HepG2 (cell line): ENCODE measurements around the gene USP34. TPM values are rescaled to one million over a fixed set of nuclear protein-coding genes. Genes with fewer than 3 reads are reported as not detected.

Source experiments
- AGO2 ChIP-seq: fragments of 200-400 bp; formaldehyde crosslinking; optimal IDR thresholded peaks from 2 replicates; pipeline ENCODE3; 2017; ENCODE audit warnings: mild to moderate bottlenecking, low read depth, low read length, moderate library complexity
- CENPX ChIP-seq: sonication (generic); formaldehyde crosslinking; IDR thresholded peaks from 2 replicates; pipeline ENCODE4 v1.9.0; 2021; ENCODE audit warnings: mild to moderate bottlenecking, missing genetic modification reagents, moderate library complexity
- POLR2AphosphoS2 ChIP-seq: IDR thresholded peaks from 2 replicates; pipeline ENCODE4 v1.6.1; 2011; ENCODE audit warnings: low read depth, low read length, improper control_type of control experiment
- ZFAT ChIP-seq: sonication (generic); formaldehyde crosslinking; conservative IDR thresholded peaks from 2 replicates; pipeline ENCODE4 v1.8.1; 2023; ENCODE audit warnings: missing genetic modification reagents, inconsistent platforms
- ZNF207 ChIP-seq: fragments of 450-650 bp; IDR thresholded peaks from 2 replicates; pipeline ENCODE4 v1.6.1; 2016; ENCODE audit warnings: antibody characterized with exemption, borderline replicate concordance
- ZNF614 ChIP-seq: IDR thresholded peaks from 2 replicates; pipeline ENCODE4 v1.6.1; 2018; ENCODE audit warnings: missing biosample characterization, missing genetic modification reagents, inconsistent platforms, borderline replicate concordance
- polyA plus RNA-seq, 8 experiments: library from polyadenylated mRNA; depleted of rRNA in 3 of 8; stranded (reverse) in 7 of 8; unstranded in 1 of 8; fragments of >200 nt; fragmentation: Illumina TruSeq in 4 of 8; extraction: Trizol in 4 of 8; gene quantifications; 2 replicates each; pipeline versions ENCODE4 v1.2.1 to v1.2.3, GENCODE V29; 2011 to 2016; ENCODE audit warnings: low read depth in 4 of 8, missing spikeins in 1 of 8, mixed read lengths in 1 of 8; ENCODE audit not compliant: insufficient read depth in 1 of 8
- total RNA-seq, 5 experiments: library from RNA; depleted of rRNA; stranded (reverse); fragments of >200 nt; fragmentation: Illumina TruSeq; extraction: Trizol; gene quantifications; 2 replicates each; pipeline ENCODE4 v1.2.3, GENCODE V29; 2016; ENCODE audit warnings: low read depth in 1 of 5
- TF ChIP-seq, protein P1 (sequence below): sonication (generic); formaldehyde crosslinking; IDR thresholded peaks from 2 replicates; pipeline ENCODE4 v1.5.1; 2020; ENCODE audit warnings: mild to moderate bottlenecking, moderate library complexity, missing genetic modification reagents
- TF ChIP-seq, protein P2 (sequence below), 2 experiments: fragments of 450-650 bp in 1 of 2; sonication (generic) in 1 of 2; formaldehyde crosslinking in 1 of 2; IDR thresholded peaks; 2 replicates each; pipeline versions ENCODE4 v1.6.1 to v1.8.0; 2016 to 2022; ENCODE audit warnings: antibody characterized with exemption in 1 of 2, mild to moderate bottlenecking in 1 of 2, missing genetic modification reagents in 1 of 2
- TF ChIP-seq, protein P3 (sequence below): sonication (generic); formaldehyde crosslinking; IDR thresholded peaks from 2 replicates; pipeline ENCODE4 v1.4.0; 2020; ENCODE audit warnings: mild to moderate bottlenecking, missing genetic modification reagents
- TF ChIP-seq, protein P4 (sequence below): sonication (generic); formaldehyde crosslinking; IDR thresholded peaks from 2 replicates; pipeline ENCODE4 v1.4.0; 2020; ENCODE audit warnings: mild to moderate bottlenecking, missing genetic modification reagents

Gene USP34
- total and polyA plus RNA-seq, 2 of the 13 experiments (the other 11 are each of a cell fraction or from before 2014, with no cell fraction given) = 99.2 to 100 TPM

DNA sequence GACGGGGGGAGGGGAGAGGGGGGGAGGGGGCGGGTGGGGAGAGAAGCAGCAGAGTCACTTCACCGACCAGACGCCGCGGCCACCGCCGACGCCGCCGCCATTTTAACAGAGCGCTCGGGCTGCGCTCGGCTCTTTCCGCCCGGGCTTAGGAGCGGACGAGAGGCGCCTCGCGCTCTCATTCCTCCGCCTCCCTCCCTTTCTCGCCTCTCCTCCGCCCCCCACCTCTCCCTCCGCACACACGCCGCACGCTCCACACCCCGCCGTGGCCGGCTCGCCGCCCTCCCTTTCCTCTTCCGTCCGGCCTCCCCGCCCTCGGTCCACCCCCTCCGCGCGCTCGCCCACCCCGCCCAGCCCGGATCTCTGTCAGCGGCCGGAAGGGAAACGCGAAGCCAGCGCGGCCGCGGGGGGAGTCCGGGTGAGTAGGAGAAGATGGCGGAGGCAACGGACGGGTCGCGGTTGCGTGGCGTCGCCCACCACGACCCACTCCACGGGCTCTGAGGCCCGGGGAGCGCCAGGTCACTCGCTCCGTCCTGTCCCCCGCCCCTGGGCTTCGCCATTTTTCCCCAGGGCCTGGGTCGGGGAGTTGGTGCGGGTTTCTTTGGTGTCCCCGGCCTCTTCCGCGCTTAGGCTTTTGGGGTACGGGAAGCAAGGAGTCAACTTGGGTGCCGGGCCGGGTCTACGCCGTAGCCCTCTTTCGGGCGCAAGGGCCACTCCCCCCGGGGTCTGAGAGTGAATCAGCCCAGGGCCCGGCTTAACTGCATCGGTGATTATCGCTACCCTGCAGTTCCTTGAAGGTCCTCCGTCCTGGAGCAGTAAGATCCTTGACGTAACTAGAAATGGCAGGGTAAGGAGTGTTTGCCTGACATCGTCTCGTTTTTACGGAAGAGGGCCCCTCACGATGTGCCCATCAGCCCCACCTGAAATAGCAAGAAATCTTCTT is at the start of gene USP34 (continued):
- TF ChIP-seq, protein P1, sequence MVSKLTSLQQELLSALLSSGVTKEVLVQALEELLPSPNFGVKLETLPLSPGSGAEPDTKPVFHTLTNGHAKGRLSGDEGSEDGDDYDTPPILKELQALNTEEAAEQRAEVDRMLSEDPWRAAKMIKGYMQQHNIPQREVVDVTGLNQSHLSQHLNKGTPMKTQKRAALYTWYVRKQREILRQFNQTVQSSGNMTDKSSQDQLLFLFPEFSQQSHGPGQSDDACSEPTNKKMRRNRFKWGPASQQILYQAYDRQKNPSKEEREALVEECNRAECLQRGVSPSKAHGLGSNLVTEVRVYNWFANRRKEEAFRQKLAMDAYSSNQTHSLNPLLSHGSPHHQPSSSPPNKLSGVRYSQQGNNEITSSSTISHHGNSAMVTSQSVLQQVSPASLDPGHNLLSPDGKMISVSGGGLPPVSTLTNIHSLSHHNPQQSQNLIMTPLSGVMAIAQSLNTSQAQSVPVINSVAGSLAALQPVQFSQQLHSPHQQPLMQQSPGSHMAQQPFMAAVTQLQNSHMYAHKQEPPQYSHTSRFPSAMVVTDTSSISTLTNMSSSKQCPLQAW = no peak
- TF ChIP-seq, protein P2, sequence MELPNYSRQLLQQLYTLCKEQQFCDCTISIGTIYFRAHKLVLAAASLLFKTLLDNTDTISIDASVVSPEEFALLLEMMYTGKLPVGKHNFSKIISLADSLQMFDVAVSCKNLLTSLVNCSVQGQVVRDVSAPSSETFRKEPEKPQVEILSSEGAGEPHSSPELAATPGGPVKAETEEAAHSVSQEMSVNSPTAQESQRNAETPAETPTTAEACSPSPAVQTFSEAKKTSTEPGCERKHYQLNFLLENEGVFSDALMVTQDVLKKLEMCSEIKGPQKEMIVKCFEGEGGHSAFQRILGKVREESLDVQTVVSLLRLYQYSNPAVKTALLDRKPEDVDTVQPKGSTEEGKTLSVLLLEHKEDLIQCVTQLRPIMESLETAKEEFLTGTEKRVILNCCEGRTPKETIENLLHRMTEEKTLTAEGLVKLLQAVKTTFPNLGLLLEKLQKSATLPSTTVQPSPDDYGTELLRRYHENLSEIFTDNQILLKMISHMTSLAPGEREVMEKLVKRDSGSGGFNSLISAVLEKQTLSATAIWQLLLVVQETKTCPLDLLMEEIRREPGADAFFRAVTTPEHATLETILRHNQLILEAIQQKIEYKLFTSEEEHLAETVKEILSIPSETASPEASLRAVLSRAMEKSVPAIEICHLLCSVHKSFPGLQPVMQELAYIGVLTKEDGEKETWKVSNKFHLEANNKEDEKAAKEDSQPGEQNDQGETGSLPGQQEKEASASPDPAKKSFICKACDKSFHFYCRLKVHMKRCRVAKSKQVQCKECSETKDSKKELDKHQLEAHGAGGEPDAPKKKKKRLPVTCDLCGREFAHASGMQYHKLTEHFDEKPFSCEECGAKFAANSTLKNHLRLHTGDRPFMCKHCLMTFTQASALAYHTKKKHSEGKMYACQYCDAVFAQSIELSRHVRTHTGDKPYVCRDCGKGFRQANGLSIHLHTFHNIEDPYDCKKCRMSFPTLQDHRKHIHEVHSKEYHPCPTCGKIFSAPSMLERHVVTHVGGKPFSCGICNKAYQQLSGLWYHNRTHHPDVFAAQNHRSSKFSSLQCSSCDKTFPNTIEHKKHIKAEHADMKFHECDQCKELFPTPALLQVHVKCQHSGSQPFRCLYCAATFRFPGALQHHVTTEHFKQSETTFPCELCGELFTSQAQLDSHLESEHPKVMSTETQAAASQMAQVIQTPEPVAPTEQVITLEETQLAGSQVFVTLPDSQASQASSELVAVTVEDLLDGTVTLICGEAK (IDR thresholded peaks at IDR 0.05) = no peak
- TF ChIP-seq, protein P2 (CRISPR knock-in tag; IDR thresholded peaks at IDR 0.05) = peak; percentile 48; the same call in 1 of the 2 replicates
- TF ChIP-seq AGO2 = peak; percentile 96
- TF ChIP-seq, protein P3, sequence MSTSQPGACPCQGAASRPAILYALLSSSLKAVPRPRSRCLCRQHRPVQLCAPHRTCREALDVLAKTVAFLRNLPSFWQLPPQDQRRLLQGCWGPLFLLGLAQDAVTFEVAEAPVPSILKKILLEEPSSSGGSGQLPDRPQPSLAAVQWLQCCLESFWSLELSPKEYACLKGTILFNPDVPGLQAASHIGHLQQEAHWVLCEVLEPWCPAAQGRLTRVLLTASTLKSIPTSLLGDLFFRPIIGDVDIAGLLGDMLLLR (CRISPR knock-in tag) = no peak
- TF ChIP-seq ZNF614 (CRISPR knock-in tag) = no peak; the same call in none of the 2 replicates
- no peak for TF ChIP-seq ZFAT
- TF ChIP-seq, protein P4, sequence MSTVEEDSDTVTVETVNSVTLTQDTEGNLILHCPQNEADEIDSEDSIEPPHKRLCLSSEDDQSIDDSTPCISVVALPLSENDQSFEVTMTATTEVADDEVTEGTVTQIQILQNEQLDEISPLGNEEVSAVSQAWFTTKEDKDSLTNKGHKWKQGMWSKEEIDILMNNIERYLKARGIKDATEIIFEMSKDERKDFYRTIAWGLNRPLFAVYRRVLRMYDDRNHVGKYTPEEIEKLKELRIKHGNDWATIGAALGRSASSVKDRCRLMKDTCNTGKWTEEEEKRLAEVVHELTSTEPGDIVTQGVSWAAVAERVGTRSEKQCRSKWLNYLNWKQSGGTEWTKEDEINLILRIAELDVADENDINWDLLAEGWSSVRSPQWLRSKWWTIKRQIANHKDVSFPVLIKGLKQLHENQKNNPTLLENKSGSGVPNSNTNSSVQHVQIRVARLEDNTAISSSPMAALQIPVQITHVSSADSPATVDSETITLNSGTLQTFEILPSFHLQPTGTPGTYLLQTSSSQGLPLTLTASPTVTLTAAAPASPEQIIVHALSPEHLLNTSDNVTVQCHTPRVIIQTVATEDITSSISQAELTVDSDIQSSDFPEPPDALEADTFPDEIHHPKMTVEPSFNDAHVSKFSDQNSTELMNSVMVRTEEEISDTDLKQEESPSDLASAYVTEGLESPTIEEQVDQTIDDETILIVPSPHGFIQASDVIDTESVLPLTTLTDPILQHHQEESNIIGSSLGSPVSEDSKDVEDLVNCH (CRISPR knock-in tag) = no peak
- no peak for TF ChIP-seq CENPX
- TF ChIP-seq POLR2AphosphoS2 = 0 out of 2 replicates have a peak, but pooled peaks have one; percentile 45
- TF ChIP-seq ZNF207 = no peak
